Measurements from ENCODE around the gene ADGRA1. TPM values are rescaled to one million over a fixed set of nuclear protein-coding genes. Genes with fewer than 3 reads are reported as not detected.

The ADGRA1 gene
- total and polyA plus RNA-seq, 2 experiments from 2014 or later, result 0.23 to 0.52 TPM

GRCh38 chr10:133084491-133084890 lies 3.2 kb upstream of the ADGRA1 start:
- no peak overlapping the region for H3K27ac Mint-ChIP-seq
- Histone ChIP-seq H3K4me1 (ENCODE audit: insufficient read depth) (no peaks in the 10 kb centered on the region), H2AFZ (no peak overlapping the region), H3K27ac (ENCODE audit: low read depth) (no peak overlapping the region), H4K20me1 (replicated peaks; ENCODE audit: insufficient read depth) (no peaks in the 10 kb centered on the region), H3K36me3 (ENCODE audit: insufficient read depth) (no peaks in the 10 kb centered on the region), H3K4me3 (no peak overlapping the region), H3K27me3 (ENCODE audit: insufficient read depth) (peaks cover 30% of the 10 kb centered on the region), H3K9me2 (ENCODE audit: insufficient read depth) (no peaks in the 10 kb centered on the region), H3K79me2 (replicated peaks; ENCODE audit: insufficient read depth) (no peaks in the 10 kb centered on the region), H3K4me2 (no peak overlapping the region), H3F3A (replicated peaks; ENCODE audit: low read depth) (0 out of 2 replicates have a peak, but pooled peaks cover 1% of the 10 kb centered on the region)
- H3K4me3 Mint-ChIP-seq, result no peak overlapping the region
- no peak for DNase-seq (ENCODE audit: low spot score)
- H3K4me1 Mint-ChIP-seq, result peaks cover 2% of the 10 kb centered on the region; the same call in 2 of the 3 replicates
- H3K27me3 Mint-ChIP-seq (ENCODE audit: insufficient read depth, low read depth, poor library complexity), result peaks cover 28% of the 10 kb centered on the region
- ATAC-seq, result no peak
- no peaks in the 10 kb centered on the region; the same call in 2 of the 3 replicates for H3K36me3 Mint-ChIP-seq (ENCODE audit: low read depth)
- TF ChIP-seq POLR2AphosphoS5 (IDR thresholded peaks at IDR 0.05; ENCODE audit: low read depth) (no peak), REST (IDR thresholded peaks at IDR 0.05; ENCODE audit: unreplicated experiment) (no peak), EZH2 (IDR thresholded peaks at IDR 0.05; ENCODE audit: low read depth, unreplicated experiment) (no peak), CREB1 (CRISPR knock-in tag; IDR thresholded peaks at IDR 0.05; ENCODE audit: low read depth) (no peak), STAT1 (IDR thresholded peaks at IDR 0.05; ENCODE audit: unreplicated experiment) (no peak), ZNF331 (CRISPR knock-in tag; IDR thresholded peaks at IDR 0.05; ENCODE audit: low read depth) (no peak), ZNF462 (CRISPR knock-in tag; IDR thresholded peaks at IDR 0.05) (no peak), NANOG (IDR thresholded peaks at IDR 0.05; ENCODE audit: borderline replicate concordance) (no peak)
- H3K9me3 Mint-ChIP-seq, result no peaks in the 10 kb centered on the region; the same call in 2 of the 3 replicates
